HCT116 (cell line): ENCODE results near the gene HOGA1. TPM values are rescaled to one million over a fixed set of nuclear protein-coding genes. Genes with fewer than 3 reads are reported as not detected.

Experiments used
- ATAC-seq: fragments of 200-7000 bp; cut with Tn5 transposase; 2 replicates; pipeline ENCODE4 v1.9.1; 2020; ENCODE audit warnings: mild to moderate bottlenecking, moderate library complexity
- BruUV-seq: library from RNA; stranded (reverse); fragments of 400-500 nt; replicated peaks from 2 replicates; lab custom pipeline; 2021; lab: Mats Ljungman, UMichigan
- CTCF ChIA-PET: fragments of 300-600 bp; sonication (Branson Sonifier 250); formaldehyde crosslinking; loops from one replicate; lab custom pipeline; 2021; ENCODE audit warnings: antibody characterized with exemption; lab: Charles Lee
- POLR2A ChIA-PET: fragments of 300-600, 350-600 bp; sonication (Branson Sonifier 250); formaldehyde crosslinking; loops from one replicate; lab custom pipeline; 2021; ENCODE audit warnings: antibody characterized with exemption; lab: Charles Lee
- RAD21 ChIA-PET, 2 experiments: fragments of 300-600 bp; sonication (Branson Sonifier 250); formaldehyde crosslinking; loops; one replicate each; lab custom pipeline; 2023; ENCODE audit warnings: low total read pairs in 2 of 2; ENCODE audit not compliant: uncharacterized antibody in 2 of 2, unreplicated experiment in 2 of 2, low non-redundant PET in 1 of 2; lab: Charles Lee
- DNase-seq: peaks from one replicate; pipeline ENCODE4 v3.0.0-alpha.2; 2010; ENCODE audit warnings: low read depth, low spot score
- H2AFZ ChIP-seq: fragments of 200-600 bp; shearing (Covaris generic), sonication (generic); 2 replicates; pipeline ENCODE4 v1.6.1; 2017; ENCODE audit warnings: low read depth, mixed run types, mixed read lengths, antibody characterized with exemption, low read length; ENCODE audit not compliant: poor library complexity, severe bottlenecking
- H3K27ac ChIP-seq: 2 replicates; pipeline ENCODE4 v1.5.1; 2012; ENCODE audit warnings: low read depth, low read length
- H3K27me3 ChIP-seq: fragments of 200-600 bp; sonication (generic); 2 replicates; pipeline ENCODE4 v1.6.1; 2016; ENCODE audit warnings: mixed run types, low read length, mixed read lengths; ENCODE audit not compliant: insufficient read depth
- H3K36me3 ChIP-seq, 2 experiments: fragments of 200-500 bp in 1 of 2; fragments of 200-600 bp in 1 of 2; sonication (Bioruptor generic) in 1 of 2; sonication (generic) in 1 of 2; 2 replicates each; pipeline versions ENCODE4 v1.5.1 to v1.6.1; 2014 to 2016; ENCODE audit warnings: low read length in 2 of 2, inconsistent platforms in 1 of 2, mixed read lengths in 1 of 2, mixed run types in 1 of 2; ENCODE audit not compliant: insufficient read depth in 2 of 2, control insufficient read depth in 1 of 2
- H3K4me1 ChIP-seq, 2 experiments: fragments of 200-600 bp in 1 of 2; sonication (generic) in 1 of 2; 2 replicates each; pipeline versions ENCODE4 v1.5.1 to v1.6.1; 2012 to 2017; ENCODE audit warnings: low read length in 2 of 2, inconsistent platforms in 1 of 2, mild to moderate bottlenecking in 1 of 2, mixed read lengths in 1 of 2, mixed run types in 1 of 2, moderate library complexity in 1 of 2; ENCODE audit not compliant: insufficient read depth in 2 of 2, control insufficient read depth in 1 of 2
- H3K4me2 ChIP-seq: fragments of 200-600 bp; sonication (generic); 2 replicates; pipeline ENCODE4 v1.6.1; 2017; ENCODE audit warnings: mixed run types, low read length, mixed read lengths
- H3K4me3 ChIP-seq, 2 experiments: fragments of 200-600 bp in 1 of 2; sonication (generic) in 1 of 2; replicated peaks in 1 of 2; 2 replicates each; pipeline ENCODE4 v1.5.1; 2011 to 2016; ENCODE audit warnings: low read length in 2 of 2, control low read depth in 1 of 2, low read depth in 1 of 2, mild to moderate bottlenecking in 1 of 2, mixed read lengths in 1 of 2, mixed run types in 1 of 2
- H3K79me2 ChIP-seq: fragments of 200-600 bp; sonication (generic); 2 replicates; pipeline ENCODE4 v1.6.1; 2017; ENCODE audit warnings: mild to moderate bottlenecking, mixed run types, low read length, moderate library complexity, mixed read lengths; ENCODE audit not compliant: insufficient read depth
- H3K9ac ChIP-seq: fragments of 200-600 bp; sonication (generic); 2 replicates; pipeline ENCODE4 v1.6.1; 2016; ENCODE audit warnings: low read length, mixed read lengths
- H3K9me2 ChIP-seq: fragments of 200-600 bp; sonication (generic), shearing (Covaris generic); 2 replicates; pipeline ENCODE4 v1.6.1; 2017; ENCODE audit warnings: mixed run types, mild to moderate bottlenecking, moderate library complexity; ENCODE audit not compliant: insufficient read depth
- H3K9me3 ChIP-seq, 2 experiments: fragments of 200-500 bp in 1 of 2; fragments of 200-600 bp in 1 of 2; sonication (Bioruptor generic) in 1 of 2; sonication (generic) in 1 of 2; 2 replicates each; pipeline ENCODE4 v1.6.1; 2014 to 2017; ENCODE audit warnings: low read length in 2 of 2, mixed read lengths in 2 of 2, inconsistent platforms in 1 of 2, low read depth in 1 of 2, mild to moderate bottlenecking in 1 of 2, mixed run types in 1 of 2, moderate library complexity in 1 of 2; ENCODE audit not compliant: control insufficient read depth in 1 of 2, insufficient read depth in 1 of 2
- H4K20me1 ChIP-seq: fragments of 200-600 bp; sonication (generic), shearing (Covaris generic); 2 replicates; pipeline ENCODE4 v1.6.1; 2017; ENCODE audit warnings: mixed run types, mild to moderate bottlenecking, moderate library complexity; ENCODE audit not compliant: insufficient read depth
- EZH2 ChIP-seq: fragments of 200-600 bp; sonication (generic); IDR thresholded peaks from 2 replicates; pipeline ENCODE4 v1.6.1; 2017; ENCODE audit warnings: antibody characterized with exemption, mixed run types
- EZH2phosphoT487 ChIP-seq: fragments of 200-600 bp; IDR thresholded peaks from 2 replicates; pipeline ENCODE4 v1.6.1; 2018; ENCODE audit warnings: antibody characterized with exemption, borderline replicate concordance
- FOSL1 ChIP-seq: IDR thresholded peaks from 2 replicates; pipeline ENCODE4 v1.6.1; 2012; ENCODE audit warnings: low read depth
- YY1 ChIP-seq: IDR thresholded peaks from 2 replicates; pipeline ENCODE4 v1.6.1; 2011; ENCODE audit warnings: low read length, low read depth, moderate library complexity, mild to moderate bottlenecking; ENCODE audit not compliant: insufficient replicate concordance; ENCODE audit errors: extremely low read depth
- ZFX ChIP-seq: fragments of 450-650 bp; IDR thresholded peaks from 2 replicates; pipeline ENCODE4 v1.6.1; 2017
- ZNF274 ChIP-seq: fragments of 200-500 bp; sonication (Bioruptor generic); IDR thresholded peaks from 2 replicates; pipeline ENCODE4 v1.6.1; 2014; ENCODE audit warnings: mild to moderate bottlenecking, low read depth, low read length, inconsistent platforms
- intact Hi-C: fragments of 100-400 bp; cut with micrococcal nuclease; formaldehyde crosslinking; loops from 2 replicates; pipeline ENCODE4 v1.10.0; 2022
- total RNA-seq: library from RNA; stranded (reverse); gene quantifications from one replicate; pipeline ENCODE4 v1.2.1, GENCODE V29; 2021; ENCODE audit not compliant: unreplicated experiment
- TF ChIP-seq, protein P1 (sequence below): IDR thresholded peaks from 2 replicates; pipeline ENCODE4 v1.6.1; 2011; ENCODE audit warnings: mild to moderate bottlenecking, low read length, moderate library complexity; ENCODE audit not compliant: insufficient replicate concordance; ENCODE audit errors: extremely low read depth

HOGA1 gene
- total RNA-seq, 1 experiment from 2014 or later = 1.6 TPM

DNA sequence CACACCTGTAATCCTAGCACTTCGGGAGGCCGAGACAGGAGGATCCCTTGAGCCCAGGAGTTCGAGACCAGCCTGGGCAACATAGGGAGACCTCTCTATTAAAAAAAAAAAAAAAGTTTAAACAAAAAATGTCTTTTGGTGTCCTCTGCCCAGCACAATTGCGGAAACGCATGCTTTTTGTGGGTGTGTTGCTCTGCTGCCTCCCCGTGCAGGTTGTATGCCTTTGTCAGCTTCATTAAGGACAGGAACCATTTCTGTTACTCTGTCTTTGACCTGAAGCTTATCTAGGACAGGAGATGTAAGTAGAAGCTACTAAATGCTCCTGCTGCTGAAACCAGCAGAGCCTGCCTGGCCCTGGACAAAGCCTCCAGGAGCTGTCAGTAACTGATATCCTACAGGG, 32.9 kb upstream of the HOGA1 start:
- Histone ChIP-seq H3K9me2 (no peaks in the 10 kb centered on the region), H3K79me2 (no peaks in the 10 kb centered on the region), H4K20me1 (no peaks in the 10 kb centered on the region), H3K27ac (no peak overlapping the region), H3K9me3 (no peaks in the 10 kb centered on the region), H3K27me3 (no peaks in the 10 kb centered on the region), H3K4me1 (peaks cover 10 to 27% of the 10 kb centered on the region in 2 experiments; a peak in 3 of 4 replicates), H3K36me3 (no peaks in the 10 kb centered on the region), H2AFZ (no peak overlapping the region), H3K4me3 (no peak overlapping the region), H3K4me2 (no peak overlapping the region)
- ChIA-PET POLR2A (no interaction called here), RAD21 (no interaction called here), CTCF (interaction anchor here (1.5 kb wide), 1 partner anchor 21 kb away, joined by 7 read pairs; the partner anchor contains the start of gene ANKRD2)
- intact Hi-C loops = no loop called here
- ATAC-seq (no peak), DNase-seq (no peak)
- TF ChIP-seq FOSL1 = no peak
- no peak for TF ChIP-seq EZH2phosphoT487
- TF ChIP-seq ZNF274 = no peak
- TF ChIP-seq, protein P1, sequence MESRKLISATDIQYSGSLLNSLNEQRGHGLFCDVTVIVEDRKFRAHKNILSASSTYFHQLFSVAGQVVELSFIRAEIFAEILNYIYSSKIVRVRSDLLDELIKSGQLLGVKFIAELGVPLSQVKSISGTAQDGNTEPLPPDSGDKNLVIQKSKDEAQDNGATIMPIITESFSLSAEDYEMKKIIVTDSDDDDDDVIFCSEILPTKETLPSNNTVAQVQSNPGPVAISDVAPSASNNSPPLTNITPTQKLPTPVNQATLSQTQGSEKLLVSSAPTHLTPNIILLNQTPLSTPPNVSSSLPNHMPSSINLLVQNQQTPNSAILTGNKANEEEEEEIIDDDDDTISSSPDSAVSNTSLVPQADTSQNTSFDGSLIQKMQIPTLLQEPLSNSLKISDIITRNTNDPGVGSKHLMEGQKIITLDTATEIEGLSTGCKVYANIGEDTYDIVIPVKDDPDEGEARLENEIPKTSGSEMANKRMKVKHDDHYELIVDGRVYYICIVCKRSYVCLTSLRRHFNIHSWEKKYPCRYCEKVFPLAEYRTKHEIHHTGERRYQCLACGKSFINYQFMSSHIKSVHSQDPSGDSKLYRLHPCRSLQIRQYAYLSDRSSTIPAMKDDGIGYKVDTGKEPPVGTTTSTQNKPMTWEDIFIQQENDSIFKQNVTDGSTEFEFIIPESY = no peak
- no peak for TF ChIP-seq YY1
- TF ChIP-seq EZH2 = no peak
- TF ChIP-seq ZFX = no peak
- TF ChIP-seq, all 23 proteins: peak for 0
- BruUV-seq = no TSS peak
- no peak overlapping the region for H3K9ac ChIP-seq
